Gastroesophageal sphincter (tissue), 4 donors: ENCODE data around the gene OR4K2. TPM values are rescaled to one million over a fixed set of nuclear protein-coding genes. Genes with fewer than 3 reads are reported as not detected.

Experiments used
- ATAC-seq: fragments of 150-250 bp; one replicate; pipeline ENCODE4 v1.9.1; 2016; ENCODE audit warnings: mild to moderate bottlenecking, moderate library complexity
- H3K27ac ChIP-seq, 4 donors: fragments of 200-600 bp; sonication (generic) in 3 of 4; 1 replicate in 3 of 4; 2 replicates in 1 of 4; pipeline ENCODE4 v1.5.1; 2016 to 2019
- H3K27me3 ChIP-seq: fragments of 200-600 bp; sonication (generic); one replicate; pipeline ENCODE4 v1.5.1; 2019
- H3K36me3 ChIP-seq, 2 donors: fragments of 200-600 bp; sonication (generic); one replicate each; pipeline ENCODE4 v1.5.1; 2019; ENCODE audit warnings: control low read depth in 1 of 2
- H3K4me1 ChIP-seq, 3 donors: fragments of 200-600 bp; sonication (generic); 1 replicate in 2 of 3; 2 replicates in 1 of 3; pipeline ENCODE4 v1.5.1; 2016 to 2019; ENCODE audit warnings: control low read depth in 2 of 3
- H3K4me3 ChIP-seq, 2 donors: fragments of 200-600 bp; sonication (generic); one replicate each; pipeline ENCODE4 v1.5.1; 2019; ENCODE audit warnings: mild to moderate bottlenecking in 1 of 2, moderate library complexity in 1 of 2
- H3K9me3 ChIP-seq, 3 donors: fragments of 200-600 bp; sonication (generic); one replicate each; pipeline ENCODE4 v1.5.1; 2017 to 2019; ENCODE audit warnings: control low read depth in 2 of 3
- CTCF ChIP-seq, 4 experiments: fragments of 200-600 bp in 2 of 4; fragments of 450-650 bp in 2 of 4; sonication (generic) in 1 of 4; IDR thresholded peaks; one replicate each; pipeline ENCODE4 v1.5.1; 2017 to 2019; ENCODE audit warnings: antibody characterized with exemption in 4 of 4, mild to moderate bottlenecking in 2 of 4, moderate library complexity in 2 of 4
- EP300 ChIP-seq: sonication (generic); formaldehyde crosslinking; IDR thresholded peaks from one replicate; pipeline ENCODE4 v1.6.1; 2017; ENCODE audit warnings: antibody characterized with exemption, mild to moderate bottlenecking
- POLR2A ChIP-seq, 2 donors: fragments of 450-650 bp; IDR thresholded peaks; one replicate each; pipeline ENCODE4 v1.6.1; 2017; ENCODE audit warnings: antibody characterized with exemption in 2 of 2, mild to moderate bottlenecking in 2 of 2, moderate library complexity in 1 of 2
- POLR2AphosphoS5 ChIP-seq: sonication (generic); formaldehyde crosslinking; IDR thresholded peaks from one replicate; pipeline ENCODE4 v1.6.1; 2017; ENCODE audit warnings: antibody characterized with exemption
- WGBS, 2 donors: methylation state at CpG; one replicate each; pipeline ENCODE4 v1.1.5; 2018; ENCODE audit warnings: low coverage in 1 of 2; 5-methylcytosine and 5-hydroxymethylcytosine counted together
- total RNA-seq, 4 donors: library from RNA; depleted of rRNA; stranded (reverse); fragments of >200 nt; gene quantifications; one replicate each; pipeline ENCODE4 v1.1.0, GENCODE V29; 2016

The OR4K2 gene
- total RNA-seq, 4 donors from 2014 or later: not detected

GRCh38 chr14:19906665-19907064, 31.7 kb downstream of the OR4K2 start:
- Histone ChIP-seq H3K4me3 (no peak overlapping the region), H3K9me3 (peaks cover 0 to 2% (median 0%) of the 10 kb centered on the region in 3 donors), H3K27me3 (no peaks in the 10 kb centered on the region), H3K27ac (no peak overlapping the region), H3K36me3 (no peaks in the 10 kb centered on the region), H3K4me1 (no peaks in the 10 kb centered on the region)
- ATAC-seq: no peak
- no peak for TF ChIP-seq EP300
- TF ChIP-seq POLR2AphosphoS5: no peak

GRCh38 chr14:19911114-19911513, 36.2 kb downstream of the OR4K2 start:
- 45% methylated on average over 3 of the region's 3 CpGs; no CpG with 5 or more reads in 1 of the 2 donors for WGBS, 2 donors
- ATAC-seq: no peak
- no peak for TF ChIP-seq CTCF (IDR thresholded peaks at IDR 0.05)
- no peak for TF ChIP-seq EP300
- no peak for TF ChIP-seq POLR2A (IDR thresholded peaks at IDR 0.05)
- TF ChIP-seq POLR2AphosphoS5: no peak

GRCh38 chr14:19917243-19917642, 42.3 kb downstream of the OR4K2 start:
- H3K4me3 ChIP-seq: no peak overlapping the region
- H3K9me3 ChIP-seq: no peaks in the 10 kb centered on the region
- no peak for TF ChIP-seq EP300
- no peak for TF ChIP-seq POLR2A (IDR thresholded peaks at IDR 0.05)
- TF ChIP-seq POLR2AphosphoS5: no peak
- TF ChIP-seq CTCF (IDR thresholded peaks at IDR 0.05): no peak
- WGBS, 2 donors: 56 to 62% methylated on average over 3 of the region's 3 CpGs
- H3K36me3 ChIP-seq: no peaks in the 10 kb centered on the region
- no peaks in the 10 kb centered on the region for H3K27me3 ChIP-seq
- H3K27ac ChIP-seq: no peak overlapping the region
- no peak for ATAC-seq
- H3K4me1 ChIP-seq: no peaks in the 10 kb centered on the region

More at GRCh38 chr14:19911114-19911513, 36.2 kb downstream of the OR4K2 start:
- Histone ChIP-seq H3K4me3 (no peak overlapping the region), H3K36me3 (no peaks in the 10 kb centered on the region), H3K27me3 (no peaks in the 10 kb centered on the region), H3K9me3 (peaks cover 0 to 4% (median 0%) of the 10 kb centered on the region in 3 donors), H3K27ac (no peak overlapping the region), H3K4me1 (no peaks in the 10 kb centered on the region)

GRCh38 chr14:19917955-19918518, 43.1 kb downstream of the OR4K2 start:
- Histone ChIP-seq H3K27me3 (no peaks in the 10 kb centered on the region), H3K4me1 (no peaks in the 10 kb centered on the region), H3K27ac (no peak overlapping the region), H3K36me3 (no peaks in the 10 kb centered on the region), H3K4me3 (no peak overlapping the region), H3K9me3 (no peaks in the 10 kb centered on the region)
- no peak for ATAC-seq
- TF ChIP-seq CTCF (IDR thresholded peaks at IDR 0.05) (no peak), EP300 (no peak), POLR2A (IDR thresholded peaks at IDR 0.05) (no peak), POLR2AphosphoS5 (no peak)
- WGBS, 2 donors: 61 to 63% methylated on average over 1 of the region's 1 CpG

- TF ChIP-seq POLR2AphosphoS5 (no peak), EP300 (no peak), POLR2A (IDR thresholded peaks at IDR 0.05) (no peak), CTCF (IDR thresholded peaks at IDR 0.05) (no peak)
- Histone ChIP-seq H3K36me3 (no peaks in the 10 kb centered on the region), H3K27ac (no peak overlapping the region), H3K9me3 (no peaks in the 10 kb centered on the region), H3K4me3 (no peak overlapping the region), H3K27me3 (no peaks in the 10 kb centered on the region), H3K4me1 (no peaks in the 10 kb centered on the region)
- no peak for ATAC-seq
- 47 to 51% methylated on average over 3 to 4 of the region's 4 CpGs for WGBS, 2 donors
Measured at GRCh38 chr14:19918553-19919264, 43.8 kb downstream of the OR4K2 start.
